Renal cortex interstitium (tissue), 15 donors: ENCODE data around the gene KRT20. TPM values are rescaled to one million over a fixed set of nuclear protein-coding genes. Genes with fewer than 3 reads are reported as not detected.
"Not testable (repeated sequence)": the region's sequence is repeated elsewhere in the genome, so short reads cannot be mapped to it uniquely, and the experiment has no call there.

Source experiments
- DNase-seq, 11 donors: peaks; one replicate each; pipeline ENCODE4 v3.0.0-alpha.2; 2013; ENCODE audit warnings: low read depth in 9 of 11, low spot score in 4 of 11; ENCODE audit errors: extremely low read depth in 1 of 11
- long read RNA-seq, 16 experiments: transcript quantifications; one replicate each; lab custom pipeline, GENCODE V29; 2026
- polyA plus RNA-seq, 3 donors: library from polyadenylated mRNA; unstranded; fragments of 120-200 nt; gene quantifications; one replicate each; pipeline ENCODE4 v1.2.1, GENCODE V29; 2013; ENCODE audit not compliant: insufficient read length in 3 of 3

The KRT20 gene
- polyA plus RNA-seq = under 1 TPM in 2 of 3 donors, not detected in 1; 0.11 to 0.19 TPM
- long read RNA-seq, donor 1 = 0 reads
- long read RNA-seq, donor 2 = 0 reads
- long read RNA-seq, donor 3 = 0 reads
- long read RNA-seq, donor 4 = 0 reads
- long read RNA-seq, donor 5 = 0 reads
- long read RNA-seq, donor 6 = 0 reads
- long read RNA-seq, donor 7 = 0 reads
- long read RNA-seq, donor 8 = 0 reads
- long read RNA-seq, donor 9 = 0 reads
- long read RNA-seq, donor 10 = 0 reads
- long read RNA-seq, donor 11 = 0 reads
- long read RNA-seq, donor 12 = 0 reads
- long read RNA-seq, donor 13 = 0 reads
- long read RNA-seq, donor 14 = 0 reads
- long read RNA-seq, donor 15 = 0 reads
- long read RNA-seq, donor 16, partial matches to known transcripts = 0 of 1 reads
- long read RNA-seq, donor 16, other reads (novel, unspliced or antisense) = 0 of 1 reads

GRCh38 chr17:40884708-40885512 lies at the start of gene KRT20:
Gene KRT20, minus strand, starts transcription at chr17:40885242. Its CDS starts 57 bp downstream, at chr17:40885185.
- no peak for DNase-seq

GRCh38 chr17:40932608-40933007 lies 47.6 kb upstream of the KRT20 start:
- DNase-seq = peak in 1 of 11 donors; percentile 43

- no peak for DNase-seq
These were observed 46.3 kb upstream of the KRT20 start for GRCh38 chr17:40931311-40931710.

- DNase-seq = no peak
These were observed 41.3 kb upstream of the KRT20 start for GRCh38 chr17:40926341-40926740.

- no peak for DNase-seq
These were observed 37.2 kb upstream of the KRT20 start for GRCh38 chr17:40922239-40922638.

- DNase-seq = no peak
These were observed 36.0 kb upstream of the KRT20 start for GRCh38 chr17:40921026-40921425.

- DNase-seq = not testable (repeated sequence)
These were observed 32.1 kb upstream of the KRT20 start for GRCh38 chr17:40917116-40917515.

GRCh38 chr17:40916366-40916765 lies 31.3 kb upstream of the KRT20 start:
- DNase-seq = no peak

GRCh38 chr17:40915721-40916256 lies 30.7 kb upstream of the KRT20 start:
- DNase-seq = no peak

- no peak for DNase-seq
These were observed 30.2 kb upstream of the KRT20 start for GRCh38 chr17:40915199-40915661.

GRCh38 chr17:40914075-40914855 lies 29.2 kb upstream of the KRT20 start:
- DNase-seq = no peak

GRCh38 chr17:40912486-40913210 lies 27.6 kb upstream of the KRT20 start:
- no peak for DNase-seq

- DNase-seq = no peak
These were observed 25.4 kb upstream of the KRT20 start for GRCh38 chr17:40910441-40910841.

GRCh38 chr17:40909755-40910154 lies 24.7 kb upstream of the KRT20 start:
- DNase-seq = no peak

- DNase-seq = peak; percentile 49 to 78 (median 62)
These were observed 24.3 kb upstream of the KRT20 start for GRCh38 chr17:40909351-40909750.

- DNase-seq = no peak
These were observed 21.6 kb upstream of the KRT20 start for GRCh38 chr17:40906613-40907012.

GRCh38 chr17:40905370-40905769 lies 20.3 kb upstream of the KRT20 start:
- no peak for DNase-seq

- DNase-seq = peak in 1 of 11 donors; percentile 7
These were observed 18.2 kb upstream of the KRT20 start for GRCh38 chr17:40903129-40903847.
